Panc1 (cell line): ENCODE measurements around the gene BMF. TPM values are rescaled to one million over a fixed set of nuclear protein-coding genes. Genes with fewer than 3 reads are reported as not detected.
"Not testable (repeated sequence)": the region's sequence is repeated elsewhere in the genome, so short reads cannot be mapped to it uniquely, and the experiment has no call there.

Experiments used
- ATAC-seq: fragments of 200-7000 bp; cut with Tn5 transposase; 2 replicates; pipeline ENCODE4 v1.9.1; 2020; ENCODE audit warnings: mild to moderate bottlenecking, moderate library complexity
- BruUV-seq: library from RNA; stranded (reverse); fragments of 400-500 nt; replicated peaks from 2 replicates; lab custom pipeline; 2021; lab: Mats Ljungman, UMichigan
- CTCF ChIA-PET: fragments of 300-600 bp; sonication (Branson Sonifier 250); formaldehyde crosslinking; loops from one replicate; lab custom pipeline; 2022; ENCODE audit warnings: antibody characterized with exemption; lab: Charles Lee
- POLR2A ChIA-PET: fragments of 300-600 bp; sonication (Branson Sonifier 250); formaldehyde crosslinking; loops from one replicate; lab custom pipeline; 2022; ENCODE audit warnings: antibody characterized with exemption; lab: Charles Lee
- DNase-seq: peaks from one replicate; pipeline ENCODE4 v3.0.0-alpha.2; 2010; ENCODE audit warnings: low read depth, low spot score
- H3K27ac ChIP-seq: 2 replicates; pipeline ENCODE4 v1.5.1; 2011; ENCODE audit warnings: mild to moderate bottlenecking, low read length, inconsistent platforms
- H3K27me3 ChIP-seq: fragments of 200-500 bp; sonication (Bioruptor generic); 2 replicates; pipeline ENCODE4 v1.6.0; 2014; ENCODE audit warnings: low read length, inconsistent platforms; ENCODE audit not compliant: control insufficient read depth, insufficient read depth
- H3K36me3 ChIP-seq: fragments of 200-500 bp; sonication (Bioruptor generic); 2 replicates; pipeline ENCODE4 v1.5.1; 2014; ENCODE audit warnings: inconsistent platforms, mild to moderate bottlenecking, low read length, moderate library complexity; ENCODE audit not compliant: control insufficient read depth, insufficient read depth
- H3K4me1 ChIP-seq: 2 replicates; pipeline ENCODE4 v1.5.1; 2011; ENCODE audit warnings: inconsistent platforms, mild to moderate bottlenecking, low read length, moderate library complexity; ENCODE audit not compliant: control insufficient read depth, insufficient read depth
- H3K4me3 ChIP-seq, 2 experiments: 2 replicates each; pipeline ENCODE4 v1.5.1; 2011 to 2012; ENCODE audit warnings: low read depth in 2 of 2, low read length in 2 of 2, mild to moderate bottlenecking in 2 of 2, inconsistent platforms in 1 of 2, moderate library complexity in 1 of 2
- H3K9me3 ChIP-seq: fragments of 200-500 bp; sonication (Bioruptor generic); 2 replicates; pipeline ENCODE4 v1.5.1; 2014; ENCODE audit warnings: low read depth, mild to moderate bottlenecking, inconsistent platforms, low read length, moderate library complexity; ENCODE audit not compliant: control insufficient read depth, insufficient read depth
- CTCF ChIP-seq: fragments of 450-650 bp; IDR thresholded peaks from 2 replicates; pipeline ENCODE4 v1.5.1; 2017; ENCODE audit warnings: mild to moderate bottlenecking
- POLR2AphosphoS5 ChIP-seq: IDR thresholded peaks from 2 replicates; pipeline ENCODE4 v1.6.1; 2012; ENCODE audit warnings: mild to moderate bottlenecking, low read depth, low read length, moderate library complexity
- REST ChIP-seq, 2 experiments: IDR thresholded peaks; 2 replicates each; pipeline ENCODE4 v1.6.1; 2011 to 2012; ENCODE audit warnings: low read depth in 2 of 2, control low read depth in 1 of 2, low read length in 1 of 2, mild to moderate bottlenecking in 1 of 2, moderate library complexity in 1 of 2; ENCODE audit not compliant: insufficient read depth in 1 of 2
- SIN3A ChIP-seq: IDR thresholded peaks from 2 replicates; pipeline ENCODE4 v1.6.1; 2012; ENCODE audit warnings: low read depth, mild to moderate bottlenecking, low read length, moderate library complexity, borderline replicate concordance; ENCODE audit not compliant: insufficient read depth
- TCF7L2 ChIP-seq: IDR thresholded peaks from 2 replicates; pipeline ENCODE4 v1.6.1; 2011; ENCODE audit warnings: mild to moderate bottlenecking, low read depth, low read length, inconsistent platforms
- in situ Hi-C: cut with HindIII; loops from 2 replicates; pipeline ENCODE4 v1.10.0; 2016; ENCODE audit warnings: low sequenced_read_pairs, low pct_unique_long_range_greater_than_20kb
- intact Hi-C: fragments of 100-400 bp; cut with micrococcal nuclease; formaldehyde crosslinking; loops from one replicate; pipeline ENCODE4 v1.10.0; 2022; ENCODE audit not compliant: unreplicated experiment
- total RNA-seq: library from RNA; stranded (reverse); gene quantifications from one replicate; pipeline ENCODE4 v1.2.1, GENCODE V29; 2021; ENCODE audit not compliant: unreplicated experiment

Gene BMF
- total RNA-seq, 1 experiment from 2014 or later: 7.8 TPM

GRCh38 chr15:40115670-40116093 lies 7.0 kb upstream of the BMF start:
- Histone ChIP-seq H3K36me3 (no peaks in the 10 kb centered on the region), H3K4me3 (no peak overlapping the region), H3K27me3 (no peaks in the 10 kb centered on the region), H3K27ac (no peak overlapping the region), H3K4me1 (peaks cover 2% of the 10 kb centered on the region; the same call in 1 of the 2 replicates), H3K9me3 (no peaks in the 10 kb centered on the region)
- BruUV-seq: no TSS peak
- DNase-seq (no peak), ATAC-seq (0 out of 2 replicates have a peak, but pooled peaks have one; percentile 42)
- intact Hi-C loops (no loop called here), in situ Hi-C loops (no loop called here)
- CTCF ChIA-PET: no interaction called here
- POLR2A ChIA-PET: no interaction called here
- TF ChIP-seq REST (IDR thresholded peaks at IDR 0.05; ENCODE audit: insufficient read depth in 1 of 2, low read depth in 2 of 2, low read length in 1 of 2) (no peak), POLR2AphosphoS5 (no peak), CTCF (no peak), TCF7L2 (no peak), SIN3A (no peak)

GRCh38 chr15:40115106-40115505 lies 6.4 kb upstream of the BMF start:
- POLR2A ChIA-PET: interaction anchor here (0.6 kb wide), 1 partner anchor 28 kb away, joined by 5 read pairs; no protein-coding TSS in a partner anchor
- H3K4me3 ChIP-seq, intact Hi-C loops, H3K4me1 ChIP-seq, H3K27ac ChIP-seq, BruUV-seq, CTCF ChIA-PET, H3K27me3 ChIP-seq, in situ Hi-C loops, ATAC-seq, H3K9me3 ChIP-seq, DNase-seq, H3K36me3 ChIP-seq: not testable (repeated sequence)

GRCh38 chr15:40114218-40114617 lies 5.5 kb upstream of the BMF start:
- Histone ChIP-seq H3K4me1 (peaks cover 6% of the 10 kb centered on the region; the same call in 1 of the 2 replicates), H3K4me3 (no peak overlapping the region), H3K27me3 (no peaks in the 10 kb centered on the region), H3K27ac (no peak overlapping the region), H3K9me3 (no peaks in the 10 kb centered on the region), H3K36me3 (no peaks in the 10 kb centered on the region)
- CTCF ChIA-PET: interaction anchor here (0.6 kb wide), 1 partner anchor 131 kb away, joined by 3 read pairs; no protein-coding TSS in a partner anchor
- DNase-seq (no peak), ATAC-seq (no peak)
- in situ Hi-C loops (no loop called here), intact Hi-C loops (no loop called here)
- POLR2A ChIA-PET: interaction anchor here (0.6 kb wide), 1 partner anchor 29 kb away, joined by 5 read pairs; no protein-coding TSS in a partner anchor
- no TSS peak for BruUV-seq
- TF ChIP-seq CTCF (no peak), REST (IDR thresholded peaks at IDR 0.05; ENCODE audit: insufficient read depth in 1 of 2, low read depth in 2 of 2, low read length in 1 of 2) (no peak), TCF7L2 (no peak), POLR2AphosphoS5 (no peak)
